RWPE1 (cell line): Measurements from ENCODE around the gene EPO.

Source experiments
- CTCF ChIA-PET: fragments of 350-600 bp; sonication (Branson Sonifier 250); formaldehyde crosslinking; extraction: SDS; loops from one replicate; lab custom pipeline; 2021; lab: Yijun Ruan, JAX
- POLR2A ChIA-PET: fragments of 400-600 bp; formaldehyde crosslinking; extraction: SDS; loops from one replicate; lab custom pipeline; 2020; ENCODE audit warnings: antibody characterized with exemption; ENCODE audit not compliant: low non-redundant PET; lab: Yijun Ruan, JAX
- DNase-seq: peaks from one replicate; pipeline ENCODE4 v3.0.0; 2012; ENCODE audit warnings: low spot score
- H3K27ac ChIP-seq: fragments of 450-650 bp; 2 replicates; pipeline ENCODE4 v1.5.1; 2017
- CTCF ChIP-seq: fragments of 450-650 bp; conservative IDR thresholded peaks from 2 replicates; pipeline ENCODE4 v1.5.1; 2017; ENCODE audit warnings: low read depth, mild to moderate bottlenecking

The EPO gene

GRCh38 chr7:100682991-100683658 is 37.1 kb upstream of the EPO start:
- ChIA-PET CTCF (interaction anchor here (0.5 to 1.8 kb wide), 4 partner anchors 9 to 1238 kb away, joined by 3 to 10 read pairs (median 5); partner anchors contain the start of gene SLC12A9), POLR2A (no interaction called here)
- DNase-seq: no peak
- peak overlapping the region; percentile 92 for H3K27ac ChIP-seq
- TF ChIP-seq CTCF: no peak

- H3K27ac ChIP-seq: peak overlapping the region; percentile 92
- DNase-seq: no peak
- TF ChIP-seq CTCF: no peak
- POLR2A ChIA-PET: interaction anchor here (0.7 kb wide), 1 partner anchor 170 kb away, joined by 7 read pairs; no protein-coding TSS in a partner anchor
- CTCF ChIA-PET: interaction anchor here (0.5 to 1.8 kb wide), 4 partner anchors 8 to 1238 kb away, joined by 3 to 10 read pairs (median 5); partner anchors contain the start of gene SLC12A9
These were observed 36.4 kb upstream of the EPO start for GRCh38 chr7:100683659-100684533.

- H3K27ac ChIP-seq: peak overlapping the region; percentile 92
- POLR2A ChIA-PET: interaction anchor here (0.6 to 0.7 kb wide), 2 partner anchors 97 to 169 kb away, joined by 3 to 7 read pairs; no protein-coding TSS in a partner anchor
- TF ChIP-seq CTCF: no peak
- no peak for DNase-seq
- CTCF ChIA-PET: interaction anchor here (0.5 kb wide), 1 partner anchor 43 kb away, joined by 3 read pairs; no protein-coding TSS in a partner anchor
These were observed 35.7 kb upstream of the EPO start for GRCh38 chr7:100684534-100685042.

- ChIA-PET CTCF (interaction anchor here (0.5 kb wide), 1 partner anchor 42 kb away, joined by 3 read pairs; no protein-coding TSS in a partner anchor), POLR2A (interaction anchor here (0.6 kb wide), 1 partner anchor 98 kb away, joined by 3 read pairs; no protein-coding TSS in a partner anchor)
- no peak for DNase-seq
- no peak for TF ChIP-seq CTCF
- H3K27ac ChIP-seq: peak overlapping the region; percentile 92
These were observed 35.1 kb upstream of the EPO start for GRCh38 chr7:100685049-100685605.

- H3K27ac ChIP-seq: peak overlapping the region; percentile 92
- ChIA-PET CTCF (interaction anchor here (1.1 kb wide), 1 partner anchor 46 kb away, joined by 5 read pairs; no protein-coding TSS in a partner anchor), POLR2A (no interaction called here)
- DNase-seq: no peak
- TF ChIP-seq CTCF: no peak
These were observed 34.6 kb upstream of the EPO start for GRCh38 chr7:100685631-100686145.
